ENCODE data around the gene ERICH4.

ERICH4 gene

DNA sequence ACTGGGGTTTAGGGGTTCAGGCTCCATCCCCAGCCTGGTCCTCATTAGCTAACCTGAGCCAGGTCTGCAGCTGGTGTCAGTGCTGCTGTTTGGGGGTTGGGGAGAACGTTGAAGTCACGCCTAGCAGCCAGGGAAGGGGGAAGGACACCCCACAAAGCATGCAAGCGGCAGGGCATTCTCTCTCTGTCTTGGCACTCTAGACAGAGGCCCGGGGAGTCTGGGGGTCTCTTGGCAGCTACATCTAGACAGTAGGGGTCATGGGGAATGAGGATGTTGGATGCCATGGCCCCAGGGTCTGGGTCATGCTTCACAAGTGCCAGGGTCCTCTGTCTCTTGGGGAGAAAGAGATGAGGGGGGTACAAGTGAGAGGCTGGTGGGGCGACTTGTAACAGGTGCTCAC lies 2.6 kb downstream of the ERICH4 start:
- Histone ChIP-seq H3K27ac (ENCODE audit: low read depth in 2 of 2, low read length in 2 of 2) (no peak overlapping the region), H3K9me3 (ENCODE audit: control insufficient read depth in 2 of 2, low read length in 2 of 2) (no peaks in the 10 kb centered on the region), H3K4me1 (ENCODE audit: control insufficient read depth in 2 of 2, insufficient read depth in 2 of 2, low read length in 2 of 2) (no peaks in the 10 kb centered on the region), H3K27me3 (ENCODE audit: control insufficient read depth in 2 of 2, insufficient read depth in 2 of 2, low read length in 2 of 2) (peaks cover 3 to 4% of the 10 kb centered on the region in 2 donors), H3K36me3 (ENCODE audit: control insufficient read depth in 2 of 2, insufficient read depth in 2 of 2, low read length in 2 of 2) (no peaks in the 10 kb centered on the region), H3K9ac (ENCODE audit: low read depth in 1 of 2, low read length in 2 of 2) (no peak overlapping the region), H3K4me3 (ENCODE audit: low read length in 2 of 2) (no peak overlapping the region)

GRCh38 chr19:41447732-41448332 lies 4.9 kb downstream of the ERICH4 start:
- Histone ChIP-seq H3K27me3 (ENCODE audit: control insufficient read depth in 2 of 2, insufficient read depth in 2 of 2, low read length in 2 of 2) (peaks cover 3 to 4% of the 10 kb centered on the region in 2 donors), H3K4me1 (ENCODE audit: control insufficient read depth in 2 of 2, insufficient read depth in 2 of 2, low read length in 2 of 2) (no peaks in the 10 kb centered on the region), H3K9ac (ENCODE audit: low read depth in 1 of 2, low read length in 2 of 2) (no peak overlapping the region), H3K36me3 (ENCODE audit: control insufficient read depth in 2 of 2, insufficient read depth in 2 of 2, low read length in 2 of 2) (no peaks in the 10 kb centered on the region), H3K9me3 (ENCODE audit: control insufficient read depth in 2 of 2, low read length in 2 of 2) (no peaks in the 10 kb centered on the region), H3K4me3 (ENCODE audit: low read length in 2 of 2) (no peak overlapping the region), H3K27ac (ENCODE audit: low read depth in 2 of 2, low read length in 2 of 2) (no peak overlapping the region)

DNA sequence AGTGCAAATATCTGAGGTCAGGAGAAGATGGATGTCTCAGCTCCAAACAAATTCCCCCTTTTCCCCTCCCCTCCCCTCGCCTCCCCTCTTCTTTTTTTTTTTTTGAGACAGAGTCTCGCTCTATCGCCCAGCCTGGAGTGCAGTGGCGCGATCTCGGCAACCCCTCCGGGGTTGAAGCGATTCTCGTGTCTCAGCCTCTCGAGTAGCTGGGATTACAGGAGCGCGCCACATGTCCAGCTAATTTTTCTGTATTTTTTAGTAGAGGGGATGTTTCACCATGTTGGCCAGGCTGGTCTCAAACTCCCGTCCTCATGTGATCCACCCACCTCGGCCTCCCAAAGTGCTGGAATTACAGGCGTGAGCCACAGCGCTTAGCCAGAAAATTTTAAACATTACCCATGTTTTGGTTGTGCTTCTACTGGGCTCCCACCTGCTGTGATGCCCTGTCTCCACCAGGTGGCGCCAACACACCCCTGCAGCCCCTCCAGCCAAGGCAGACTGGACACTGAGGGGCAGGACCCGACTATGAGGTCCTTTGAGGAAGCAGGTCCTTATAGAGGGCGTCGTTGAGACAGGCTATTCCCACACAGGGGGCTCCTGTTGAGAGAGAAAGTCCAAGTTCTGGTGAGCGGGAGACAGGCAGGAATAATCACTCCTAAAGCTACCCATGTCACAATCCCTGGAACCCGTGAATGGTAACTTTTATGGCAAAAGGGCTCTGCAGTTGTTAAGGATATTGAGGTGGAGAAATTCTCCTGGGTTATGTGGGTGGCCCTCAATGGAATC lies 6.3 kb downstream of the ERICH4 start:
- Histone ChIP-seq H3K9ac (ENCODE audit: low read depth in 1 of 2, low read length in 2 of 2) (peak overlapping the region in 1 of 2 donors; percentile 24), H3K27me3 (ENCODE audit: control insufficient read depth in 2 of 2, insufficient read depth in 2 of 2, low read length in 2 of 2) (peaks cover 3 to 4% of the 10 kb centered on the region in 2 donors), H3K4me1 (ENCODE audit: control insufficient read depth in 2 of 2, insufficient read depth in 2 of 2, low read length in 2 of 2) (no peaks in the 10 kb centered on the region), H3K27ac (ENCODE audit: low read depth in 2 of 2, low read length in 2 of 2) (no peak overlapping the region), H3K9me3 (ENCODE audit: control insufficient read depth in 2 of 2, low read length in 2 of 2) (no peaks in the 10 kb centered on the region), H3K4me3 (ENCODE audit: low read length in 2 of 2) (peak overlapping the region in 1 of 2 donors; percentile 31), H3K36me3 (ENCODE audit: control insufficient read depth in 2 of 2, insufficient read depth in 2 of 2, low read length in 2 of 2) (no peaks in the 10 kb centered on the region)

- Histone ChIP-seq H3K4me1 (ENCODE audit: control insufficient read depth in 2 of 2, insufficient read depth in 2 of 2, low read length in 2 of 2) (no peaks in the 10 kb centered on the region), H3K27ac (ENCODE audit: low read depth in 2 of 2, low read length in 2 of 2) (no peak overlapping the region), H3K9ac (ENCODE audit: low read depth in 1 of 2, low read length in 2 of 2) (no peak overlapping the region), H3K36me3 (ENCODE audit: control insufficient read depth in 2 of 2, insufficient read depth in 2 of 2, low read length in 2 of 2) (no peaks in the 10 kb centered on the region), H3K27me3 (ENCODE audit: control insufficient read depth in 2 of 2, insufficient read depth in 2 of 2, low read length in 2 of 2) (peaks cover 3 to 4% of the 10 kb centered on the region in 2 donors), H3K4me3 (ENCODE audit: low read length in 2 of 2) (no peak overlapping the region), H3K9me3 (ENCODE audit: control insufficient read depth in 2 of 2, low read length in 2 of 2) (no peaks in the 10 kb centered on the region)
Measured at GRCh38 chr19:41449865-41450178, 6.9 kb downstream of the ERICH4 start.

GRCh38 chr19:41452584-41453275 lies 9.8 kb downstream of the ERICH4 start:
- Histone ChIP-seq H3K27me3 (ENCODE audit: control insufficient read depth in 2 of 2, insufficient read depth in 2 of 2, low read length in 2 of 2) (peaks cover 0 to 3% of the 10 kb centered on the region in 2 donors), H3K36me3 (ENCODE audit: control insufficient read depth in 2 of 2, insufficient read depth in 2 of 2, low read length in 2 of 2) (no peaks in the 10 kb centered on the region), H3K27ac (ENCODE audit: low read depth in 2 of 2, low read length in 2 of 2) (no peak overlapping the region), H3K4me3 (ENCODE audit: low read length in 2 of 2) (no peak overlapping the region), H3K4me1 (ENCODE audit: control insufficient read depth in 2 of 2, insufficient read depth in 2 of 2, low read length in 2 of 2) (no peaks in the 10 kb centered on the region), H3K9me3 (ENCODE audit: control insufficient read depth in 2 of 2, low read length in 2 of 2) (no peaks in the 10 kb centered on the region), H3K9ac (ENCODE audit: low read depth in 1 of 2, low read length in 2 of 2) (no peak overlapping the region)

- H3K27ac ChIP-seq (ENCODE audit: low read depth in 2 of 2, low read length in 2 of 2) = no peak overlapping the region
- no peaks in the 10 kb centered on the region for H3K36me3 ChIP-seq (ENCODE audit: control insufficient read depth in 2 of 2, insufficient read depth in 2 of 2, low read length in 2 of 2)
- H3K4me3 ChIP-seq (ENCODE audit: low read length in 2 of 2) = no peak overlapping the region
Measured at GRCh38 chr19:41455936-41456335, 13.0 kb downstream of the ERICH4 start.

DNA sequence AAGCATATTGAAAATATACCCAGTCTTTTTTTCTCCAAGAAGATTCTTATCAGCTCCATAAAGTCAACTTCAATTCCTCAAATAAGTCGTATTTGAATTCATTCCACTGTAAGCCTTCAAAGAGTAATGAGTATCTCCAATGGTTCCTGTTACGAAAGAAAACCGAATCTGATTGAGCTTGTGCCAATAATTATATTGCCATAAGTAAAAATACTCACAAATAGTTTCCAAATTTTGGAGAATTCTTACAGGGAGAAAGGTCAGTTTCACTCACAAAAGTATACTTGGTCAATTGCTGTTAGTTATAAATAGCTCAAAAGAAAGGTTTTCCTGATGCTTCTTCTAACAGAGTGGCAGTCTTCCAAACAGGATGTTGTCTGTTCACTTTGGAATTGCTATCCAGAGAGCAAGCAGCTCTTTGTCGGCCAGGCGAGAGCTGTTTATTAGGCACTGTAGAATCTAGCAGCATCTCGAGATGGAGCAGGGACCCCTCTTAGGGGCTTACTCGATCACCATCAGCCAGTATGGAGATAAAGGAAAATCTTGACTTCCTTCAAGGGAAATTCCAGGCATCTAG lies 13.5 kb downstream of the ERICH4 start:
- Histone ChIP-seq H3K4me1 (ENCODE audit: control insufficient read depth in 2 of 2, insufficient read depth in 2 of 2, low read length in 2 of 2) (no peaks in the 10 kb centered on the region), H3K4me3 (ENCODE audit: low read length in 2 of 2) (no peak overlapping the region), H3K27me3 (ENCODE audit: control insufficient read depth in 2 of 2, insufficient read depth in 2 of 2, low read length in 2 of 2) (peaks cover 0 to 7% of the 10 kb centered on the region in 2 donors), H3K36me3 (ENCODE audit: control insufficient read depth in 2 of 2, insufficient read depth in 2 of 2, low read length in 2 of 2) (no peaks in the 10 kb centered on the region), H3K9ac (ENCODE audit: low read depth in 1 of 2, low read length in 2 of 2) (no peak overlapping the region), H3K9me3 (ENCODE audit: control insufficient read depth in 2 of 2, low read length in 2 of 2) (no peaks in the 10 kb centered on the region), H3K27ac (ENCODE audit: low read depth in 2 of 2, low read length in 2 of 2) (no peak overlapping the region)

More at GRCh38 chr19:41455936-41456335, 13.0 kb downstream of the ERICH4 start:
- Histone ChIP-seq H3K27me3 (ENCODE audit: control insufficient read depth in 2 of 2, insufficient read depth in 2 of 2, low read length in 2 of 2) (peaks cover 0 to 7% of the 10 kb centered on the region in 2 donors), H3K4me1 (ENCODE audit: control insufficient read depth in 2 of 2, insufficient read depth in 2 of 2, low read length in 2 of 2) (no peaks in the 10 kb centered on the region), H3K9me3 (ENCODE audit: control insufficient read depth in 2 of 2, low read length in 2 of 2) (no peaks in the 10 kb centered on the region), H3K9ac (ENCODE audit: low read depth in 1 of 2, low read length in 2 of 2) (no peak overlapping the region)

GRCh38 chr19:41457241-41457640 lies 14.3 kb downstream of the ERICH4 start:
- Histone ChIP-seq H3K27ac (ENCODE audit: low read depth in 2 of 2, low read length in 2 of 2) (no peak overlapping the region), H3K4me3 (ENCODE audit: low read length in 2 of 2) (no peak overlapping the region), H3K9me3 (ENCODE audit: control insufficient read depth in 2 of 2, low read length in 2 of 2) (no peaks in the 10 kb centered on the region), H3K9ac (ENCODE audit: low read depth in 1 of 2, low read length in 2 of 2) (no peak overlapping the region), H3K27me3 (ENCODE audit: control insufficient read depth in 2 of 2, insufficient read depth in 2 of 2, low read length in 2 of 2) (peaks cover 0 to 7% of the 10 kb centered on the region in 2 donors), H3K36me3 (ENCODE audit: control insufficient read depth in 2 of 2, insufficient read depth in 2 of 2, low read length in 2 of 2) (no peaks in the 10 kb centered on the region), H3K4me1 (ENCODE audit: control insufficient read depth in 2 of 2, insufficient read depth in 2 of 2, low read length in 2 of 2) (no peaks in the 10 kb centered on the region)

GRCh38 chr19:41462497-41462896 lies 19.5 kb downstream of the ERICH4 start:
- no peak overlapping the region for H3K4me3 ChIP-seq (ENCODE audit: low read length in 2 of 2)
- H3K9ac ChIP-seq (ENCODE audit: low read depth in 1 of 2, low read length in 2 of 2) = no peak overlapping the region

More at GRCh38 chr19:41462497-41462896, 19.5 kb downstream of the ERICH4 start:
- Histone ChIP-seq H3K36me3 (ENCODE audit: control insufficient read depth in 2 of 2, insufficient read depth in 2 of 2, low read length in 2 of 2) (no peaks in the 10 kb centered on the region), H3K9me3 (ENCODE audit: control insufficient read depth in 2 of 2, low read length in 2 of 2) (no peaks in the 10 kb centered on the region), H3K4me1 (ENCODE audit: control insufficient read depth in 2 of 2, insufficient read depth in 2 of 2, low read length in 2 of 2) (no peaks in the 10 kb centered on the region), H3K27ac (ENCODE audit: low read depth in 2 of 2, low read length in 2 of 2) (no peak overlapping the region), H3K27me3 (ENCODE audit: control insufficient read depth in 2 of 2, insufficient read depth in 2 of 2, low read length in 2 of 2) (peaks cover 0 to 6% of the 10 kb centered on the region in 2 donors)

Data from mucosa of rectum (tissue), 2 donors.